K562 (cell line): ENCODE measurements around the gene CADM2. TPM values are rescaled to one million over a fixed set of nuclear protein-coding genes. Genes with fewer than 3 reads are reported as not detected.

Experiments
- ATAC-seq: fragments of 200-7000 bp; cut with Tn5 transposase; 3 replicates; pipeline ENCODE4 v1.9.1; 2020; ENCODE audit warnings: moderate library complexity
- BruUV-seq: library from RNA; stranded (reverse); fragments of 400-500 nt; replicated peaks from 2 replicates; lab custom pipeline; 2021; lab: Mats Ljungman, UMichigan
- CTCF ChIA-PET: fragments of 300-600 bp; formaldehyde crosslinking; extraction: SDS; loops from one replicate; lab custom pipeline; 2021; ENCODE audit warnings: low intra/inter-chr PET ratio; lab: Yijun Ruan, JAX
- POLR2A ChIA-PET: fragments of 300-600, 350-650 bp; sonication (Branson Sonifier 250); formaldehyde crosslinking; extraction: SDS; loops from one replicate; lab custom pipeline; 2021; ENCODE audit warnings: antibody characterized with exemption, inconsistent platforms; lab: Yijun Ruan, JAX
- DNase-seq, 4 experiments: peaks; one replicate each; pipeline versions ENCODE4 v3.0.0 to v3.0.0-alpha.2; 2011 to 2018; ENCODE audit warnings: low spot score in 3 of 4, mixed read lengths in 3 of 4; ENCODE audit errors: extremely low read depth in 1 of 4
- FAIRE-seq: peaks from 2 replicates; lab custom pipeline; 2011; peaks lifted over from hg19 to GRCh38; lab: Jason Lieb, UNC
- H2AFZ ChIP-seq: 2 replicates; pipeline ENCODE4 v1.6.0; 2011; ENCODE audit warnings: low read depth, low read length, control low read depth, inconsistent platforms
- H3K27ac ChIP-seq: fragments of 200-600 bp; 3 replicates; pipeline ENCODE4 v1.8.0; 2011; ENCODE audit warnings: low read depth, mild to moderate bottlenecking, control low read depth, inconsistent platforms, low read length, moderate library complexity, mixed read lengths; ENCODE audit errors: extremely low read depth
- H3K27me3 ChIP-seq, 2 experiments: fragments of 300-600 bp in 1 of 2; 2 replicates in 1 of 2; 3 replicates in 1 of 2; pipeline versions ENCODE4 v1.6.0 to v1.8.0; 2011; ENCODE audit warnings: inconsistent platforms in 2 of 2, low read length in 2 of 2, mild to moderate bottlenecking in 1 of 2, mixed read lengths in 1 of 2, moderate library complexity in 1 of 2; ENCODE audit not compliant: control insufficient read depth in 2 of 2, insufficient read depth in 2 of 2
- H3K36me3 ChIP-seq: fragments of 300-600 bp; 3 replicates; pipeline ENCODE4 v1.8.0; 2011; ENCODE audit warnings: mild to moderate bottlenecking, low read length, inconsistent platforms; ENCODE audit not compliant: control insufficient read depth, insufficient read depth
- H3K4me1 ChIP-seq, 2 experiments: fragments of 200-600 bp in 1 of 2; replicated peaks in 1 of 2; 2 replicates in 1 of 2; 3 replicates in 1 of 2; pipeline versions ENCODE4 v1.5.1 to v1.8.0; 2011; ENCODE audit warnings: inconsistent platforms in 2 of 2, low read length in 2 of 2, mild to moderate bottlenecking in 1 of 2, mixed read lengths in 1 of 2, moderate library complexity in 1 of 2; ENCODE audit not compliant: control insufficient read depth in 2 of 2, insufficient read depth in 2 of 2
- H3K4me2 ChIP-seq: 2 replicates; pipeline ENCODE4 v1.6.1; 2011; ENCODE audit warnings: low read length, control low read depth, inconsistent platforms, mixed read lengths; ENCODE audit not compliant: insufficient read depth
- H3K4me3 ChIP-seq: fragments of 200-600 bp; sonication (generic), shearing (Covaris generic); 2 replicates; pipeline ENCODE4 v1.5.1; 2016; ENCODE audit warnings: control low read depth, inconsistent platforms
- H3K79me2 ChIP-seq: fragments of 200-600 bp; 3 replicates; pipeline ENCODE4 v1.8.0; 2011; ENCODE audit warnings: low read length, inconsistent platforms; ENCODE audit not compliant: control insufficient read depth, insufficient read depth
- H3K9ac ChIP-seq, 2 experiments: 2 replicates each; pipeline versions ENCODE4 v1.6.0 to v1.6.1; 2011; ENCODE audit warnings: low read depth in 2 of 2, low read length in 2 of 2, control low read depth in 1 of 2, inconsistent platforms in 1 of 2, mild to moderate bottlenecking in 1 of 2, mixed read lengths in 1 of 2; ENCODE audit not compliant: insufficient read depth in 1 of 2
- H3K9me1 ChIP-seq: one replicate; pipeline ENCODE4 v1.6.0; 2011; ENCODE audit warnings: inconsistent platforms, mild to moderate bottlenecking, low read length, moderate library complexity; ENCODE audit not compliant: control insufficient read depth, insufficient read depth
- H3K9me3 ChIP-seq: replicated peaks from 2 replicates; pipeline ENCODE4 v1.5.1; 2011; ENCODE audit warnings: low read depth, low read length, inconsistent platforms; ENCODE audit not compliant: control insufficient read depth, insufficient read depth
- H4K20me1 ChIP-seq: replicated peaks from 2 replicates; pipeline ENCODE4 v1.6.1; 2011; ENCODE audit warnings: low read length, inconsistent platforms, mixed read lengths; ENCODE audit not compliant: control insufficient read depth, insufficient read depth
- CEBPG ChIP-seq, 3 experiments: fragments of 200-800 bp in 1 of 3; sonication (Bioruptor generic) in 1 of 3; sonication (generic) in 1 of 3; formaldehyde crosslinking in 1 of 3; IDR thresholded peaks in 2 of 3; conservative IDR thresholded peaks in 1 of 3; 2 replicates each; pipeline versions ENCODE4 v1.6.1 to v1.8.0; 2016 to 2022; ENCODE audit warnings: missing compliant biosample characterization in 2 of 3, missing genetic modification characterization in 2 of 3, mild to moderate bottlenecking in 1 of 3, missing genetic modification reagents in 1 of 3
- MBD1 ChIP-seq: fragments of 250-450 bp; sonication (Bioruptor Pico); IDR thresholded peaks from 2 replicates; pipeline ENCODE4 v1.8.0; 2022; ENCODE audit warnings: inconsistent platforms
- RBM14 ChIP-seq: fragments of 200-400 bp; formaldehyde crosslinking; IDR thresholded peaks from 2 replicates; pipeline ENCODE4 v1.6.1; 2018; ENCODE audit warnings: low read depth, mild to moderate bottlenecking, low read length, moderate library complexity, borderline replicate concordance; ENCODE audit not compliant: insufficient read depth
- SIX5 ChIP-seq, 2 experiments: IDR thresholded peaks; 2 replicates each; pipeline ENCODE4 v1.6.1; 2011; ENCODE audit warnings: low read length in 2 of 2, borderline replicate concordance in 1 of 2, low read depth in 1 of 2, mild to moderate bottlenecking in 1 of 2, moderate library complexity in 1 of 2; ENCODE audit not compliant: insufficient read depth in 1 of 2
- ZNF224 ChIP-seq: sonication (generic); formaldehyde crosslinking; IDR thresholded peaks from 2 replicates; pipeline ENCODE4 v1.8.0; 2022; ENCODE audit warnings: mild to moderate bottlenecking, missing genetic modification reagents
- WGBS: fragments of 100-300 bp; shearing (Covaris generic); methylation state at CpG from one replicate; pipeline ENCODE4 v1.1.6; 2016; ENCODE audit warnings: low coverage, mixed read lengths; ENCODE audit not compliant: insufficient coverage; ENCODE audit errors: missing lambda C conversion rate; 5-methylcytosine and 5-hydroxymethylcytosine counted together
- in situ Hi-C: fragments of 300-500 bp; cut with MboI; formaldehyde crosslinking; loops from 4 replicates; pipeline ENCODE4 v1.15.0; 2018; ENCODE audit warnings: inconsistent platforms, mixed read lengths
- intact Hi-C: fragments of 100-400 bp; cut with micrococcal nuclease; formaldehyde crosslinking; loops from 2 replicates; pipeline ENCODE4 v1.14.2; 2022
- polyA plus RNA-seq, 8 experiments: library from polyadenylated mRNA; depleted of rRNA in 4 of 8; stranded (reverse) in 5 of 8; unstranded in 3 of 8; fragments of >200 nt; fragmentation: Nextera tagmentation in 2 of 8; fragmentation: Illumina TruSeq in 1 of 8; extraction: Ambion mirVana in 2 of 8; extraction: Trizol in 1 of 8; gene quantifications; 2 replicates each; pipeline versions ENCODE4 v1.2.1 to v1.2.3, GENCODE V29; 2011 to 2014; ENCODE audit warnings: inconsistent platforms in 1 of 8, missing spikeins in 1 of 8
- total RNA-seq, 7 experiments: library from RNA; depleted of rRNA in 6 of 7; stranded (reverse); fragments of >200 nt in 6 of 7; fragmentation: Illumina TruSeq in 2 of 7; extraction: Trizol in 2 of 7; gene quantifications; 2 replicates each; pipeline versions ENCODE4 v1.2.1 to v1.2.3, GENCODE V29; 2011 to 2021; ENCODE audit warnings: low replicate concordance in 1 of 7

The CADM2 gene
- total and polyA plus RNA-seq, 9 of the 15 experiments (the other 6 are each of a cell fraction or from before 2014, with no cell fraction given), result 0.11 to 3.2 (median 0.95) TPM

GRCh38 chr3:84998545-84998944, 39.8 kb downstream of the CADM2 start:
- H3K4me3 ChIP-seq, result no peak overlapping the region
- H3K9me3 ChIP-seq, result no peaks in the 10 kb centered on the region
- no peak overlapping the region for H3K27ac ChIP-seq
- no peak overlapping the region for H2AFZ ChIP-seq
- no peaks in the 10 kb centered on the region for H4K20me1 ChIP-seq
- ChIA-PET POLR2A (interaction anchor here (0.7 kb wide), 1 partner anchor 273 kb away, joined by 3 read pairs; no protein-coding TSS in a partner anchor), CTCF (no interaction called here)
- no peaks in the 10 kb centered on the region for H3K36me3 ChIP-seq
- in situ Hi-C loops (no loop called here), intact Hi-C loops (no loop called here)
- H3K9ac ChIP-seq, result no peak overlapping the region
- no peak overlapping the region for H3K4me2 ChIP-seq
- no TSS peak for BruUV-seq
- no peak for FAIRE-seq
- H3K79me2 ChIP-seq, result no peaks in the 10 kb centered on the region
- 0% methylated on average over 3 of the region's 3 CpGs for WGBS
- no peaks in the 10 kb centered on the region for H3K4me1 ChIP-seq
- no peaks in the 10 kb centered on the region for H3K27me3 ChIP-seq
- ATAC-seq, result no peak
- no peaks in the 10 kb centered on the region for H3K9me1 ChIP-seq
- no peak for DNase-seq
- TF ChIP-seq ZNF224 (CRISPR knock-in tag) (no peak), MBD1 (CRISPR knock-in tag) (no peak), SIX5 (IDR thresholded peaks at IDR 0.05; ENCODE audit: borderline replicate concordance in 1 of 2, insufficient read depth in 1 of 2, low read depth in 1 of 2, low read length in 2 of 2) (no peak)

- no TSS peak for BruUV-seq
- Histone ChIP-seq H3K9me1 (no peaks in the 10 kb centered on the region), H3K27me3 (no peaks in the 10 kb centered on the region), H4K20me1 (no peaks in the 10 kb centered on the region), H3K4me2 (no peak overlapping the region), H3K9ac (no peak overlapping the region), H2AFZ (no peak overlapping the region), H3K4me1 (no peaks in the 10 kb centered on the region), H3K79me2 (no peaks in the 10 kb centered on the region), H3K36me3 (no peaks in the 10 kb centered on the region), H3K27ac (no peak overlapping the region), H3K4me3 (no peak overlapping the region), H3K9me3 (no peaks in the 10 kb centered on the region)
- ATAC-seq (no peak), DNase-seq (no peak), FAIRE-seq (no peak)
- in situ Hi-C loops (no loop called here), intact Hi-C loops (no loop called here)
- CTCF ChIA-PET, result no interaction called here
- POLR2A ChIA-PET, result no interaction called here
- TF ChIP-seq RBM14 (no peak), CEBPG (CRISPR knock-in tag; IDR thresholded peaks at IDR 0.05) (no peak), CEBPG (tag; conservative IDR thresholded peaks at IDR 0.05 in 1 of 2, IDR thresholded peaks at IDR 0.05 in 1 of 2) (0 out of 4 replicates have a peak, but pooled peaks of 1 of the 2 experiments have one; percentile 44)
Measured at GRCh38 chr3:85003479-85003878, 44.7 kb downstream of the CADM2 start.
